DOHH2 (cell line): Measurements from ENCODE around the gene PARP15.

Source experiments
- EZH2phosphoT487 ChIP-seq: fragments of 200-600 bp; sonication (generic); IDR thresholded peaks from 2 replicates; pipeline ENCODE4 v1.6.1; 2017; ENCODE audit warnings: borderline replicate concordance, mild to moderate bottlenecking, antibody characterized with exemption, low read length, moderate library complexity, mixed read lengths
- TF ChIP-seq, protein P1 (sequence below): fragments of 200-600 bp; sonication (generic); IDR thresholded peaks from one replicate; pipeline ENCODE4 v1.5.1; 2014; ENCODE audit warnings: antibody characterized with exemption, mild to moderate bottlenecking, low read depth, low read length; ENCODE audit not compliant: poor library complexity, severe bottlenecking

DNA sequence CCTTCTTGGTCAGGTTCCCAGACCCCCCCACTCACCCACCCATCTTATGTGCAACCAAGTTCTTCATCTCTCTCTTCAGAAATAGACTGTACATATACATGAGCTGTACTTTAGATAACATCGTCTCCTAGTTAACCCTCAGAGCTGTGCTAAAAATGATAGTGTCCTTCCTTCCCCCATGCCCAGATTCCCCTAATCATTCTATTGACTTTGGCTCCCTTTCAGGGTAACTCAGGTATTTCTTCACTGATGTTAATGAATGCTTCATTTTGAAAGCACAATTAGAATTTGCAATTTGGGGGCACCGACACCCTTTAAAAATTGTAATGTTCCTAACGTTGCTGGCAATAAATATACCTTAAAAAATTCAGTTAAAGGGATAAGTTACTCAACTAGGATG lies 24.3 kb upstream of the PARP15 start:
- TF ChIP-seq, protein P1, sequence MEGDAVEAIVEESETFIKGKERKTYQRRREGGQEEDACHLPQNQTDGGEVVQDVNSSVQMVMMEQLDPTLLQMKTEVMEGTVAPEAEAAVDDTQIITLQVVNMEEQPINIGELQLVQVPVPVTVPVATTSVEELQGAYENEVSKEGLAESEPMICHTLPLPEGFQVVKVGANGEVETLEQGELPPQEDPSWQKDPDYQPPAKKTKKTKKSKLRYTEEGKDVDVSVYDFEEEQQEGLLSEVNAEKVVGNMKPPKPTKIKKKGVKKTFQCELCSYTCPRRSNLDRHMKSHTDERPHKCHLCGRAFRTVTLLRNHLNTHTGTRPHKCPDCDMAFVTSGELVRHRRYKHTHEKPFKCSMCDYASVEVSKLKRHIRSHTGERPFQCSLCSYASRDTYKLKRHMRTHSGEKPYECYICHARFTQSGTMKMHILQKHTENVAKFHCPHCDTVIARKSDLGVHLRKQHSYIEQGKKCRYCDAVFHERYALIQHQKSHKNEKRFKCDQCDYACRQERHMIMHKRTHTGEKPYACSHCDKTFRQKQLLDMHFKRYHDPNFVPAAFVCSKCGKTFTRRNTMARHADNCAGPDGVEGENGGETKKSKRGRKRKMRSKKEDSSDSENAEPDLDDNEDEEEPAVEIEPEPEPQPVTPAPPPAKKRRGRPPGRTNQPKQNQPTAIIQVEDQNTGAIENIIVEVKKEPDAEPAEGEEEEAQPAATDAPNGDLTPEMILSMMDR, result no peak
- no peak for TF ChIP-seq EZH2phosphoT487
